Left forelimb (tissue), 1 donor: ENCODE measurements around the gene PPID.
"Not testable (repeated sequence)": the region's sequence is repeated elsewhere in the genome, so short reads cannot be mapped to it uniquely, and the experiment has no call there.

Experiments
- DNase-seq: peaks from one replicate; pipeline ENCODE4 v3.0.0-alpha.2; 2018; ENCODE audit warnings: low spot score

The PPID gene

GRCh38 chr4:158666892-158667291 is 56.3 kb downstream of the PPID start:
- no peak for DNase-seq

- DNase-seq: no peak
Observed at GRCh38 chr4:158664806-158665205, 58.4 kb downstream of the PPID start.

- not testable (repeated sequence) for DNase-seq
Observed at GRCh38 chr4:158663707-158664625, 59.2 kb downstream of the PPID start.

GRCh38 chr4:158663255-158663654 is 59.9 kb downstream of the PPID start:
- not testable (repeated sequence) for DNase-seq
